Vagina (tissue), 2 donors: ENCODE data around the gene ERC2. TPM values are rescaled to one million over a fixed set of nuclear protein-coding genes. Genes with fewer than 3 reads are reported as not detected.

ENCODE experiments used
- DNase-seq, 2 donors: peaks; one replicate each; pipeline ENCODE4 v3.0.0-alpha.2; 2017; ENCODE audit errors: extremely low spot score in 2 of 2
- H3K27ac ChIP-seq: fragments of 200-600 bp; sonication (generic); one replicate; pipeline ENCODE4 v1.5.1; 2019
- H3K27me3 ChIP-seq: fragments of 200-600 bp; sonication (generic); one replicate; pipeline ENCODE4 v1.5.1; 2019
- H3K36me3 ChIP-seq, 2 donors: fragments of 200-600 bp; sonication (generic); one replicate each; pipeline ENCODE4 v1.5.1; 2017 to 2019
- H3K4me1 ChIP-seq: fragments of 200-600 bp; sonication (generic); one replicate; pipeline ENCODE4 v1.5.1; 2019
- H3K4me3 ChIP-seq, 2 donors: fragments of 200-600 bp; sonication (generic); 1 replicate in 1 of 2; 2 replicates in 1 of 2; pipeline ENCODE4 v1.5.1; 2016 to 2019
- H3K9me3 ChIP-seq: fragments of 200-600 bp; sonication (generic); one replicate; pipeline ENCODE4 v1.5.1; 2019
- CTCF ChIP-seq, 3 experiments: fragments of 450-650 bp in 2 of 3; fragments of 200-600 bp in 1 of 3; sonication (generic) in 1 of 3; IDR thresholded peaks; one replicate each; pipeline ENCODE4 v1.5.1; 2017 to 2019; ENCODE audit warnings: antibody characterized with exemption in 3 of 3, mild to moderate bottlenecking in 2 of 3, moderate library complexity in 2 of 3
- POLR2A ChIP-seq, 2 donors: fragments of 450-650 bp; IDR thresholded peaks; one replicate each; pipeline ENCODE4 v1.6.1; 2017; ENCODE audit warnings: antibody characterized with exemption in 2 of 2, mild to moderate bottlenecking in 2 of 2, moderate library complexity in 2 of 2
- POLR2AphosphoS5 ChIP-seq, 2 donors: sonication (generic); formaldehyde crosslinking; IDR thresholded peaks; one replicate each; pipeline ENCODE4 v1.9.0; 2017; ENCODE audit warnings: antibody characterized with exemption in 2 of 2, mild to moderate bottlenecking in 2 of 2, low read depth in 1 of 2; ENCODE audit not compliant: insufficient read depth in 1 of 2
- intact Hi-C: fragments of 100-400 bp; cut with DNase I; formaldehyde crosslinking; loops from one replicate; pipeline ENCODE4 v1.15.1; 2023
- total RNA-seq: library from RNA; depleted of rRNA; stranded (reverse); fragments of >200 nt; gene quantifications from one replicate; pipeline ENCODE4 v1.2.3, GENCODE V29; 2016

Gene ERC2
- total RNA-seq, 1 donor from 2014 or later: 1.2 TPM

GRCh38 chr3:55647670-55648069 lies 820.6 kb downstream of the ERC2 start:
- intact Hi-C loops: no loop called here
- no peak for TF ChIP-seq CTCF (IDR thresholded peaks at IDR 0.05)
- no peak for TF ChIP-seq POLR2A (IDR thresholded peaks at IDR 0.05)
- TF ChIP-seq POLR2AphosphoS5 (IDR thresholded peaks at IDR 0.05; ENCODE audit: insufficient read depth in 1 of 2, low read depth in 1 of 2): no peak
- no peaks in the 10 kb centered on the region for H3K36me3 ChIP-seq
- H3K4me3 ChIP-seq: no peak overlapping the region
- H3K27ac ChIP-seq: no peak overlapping the region
- no peaks in the 10 kb centered on the region for H3K27me3 ChIP-seq
- no peak for DNase-seq
- no peaks in the 10 kb centered on the region for H3K4me1 ChIP-seq
- H3K9me3 ChIP-seq: no peaks in the 10 kb centered on the region

GRCh38 chr3:55647063-55647462 lies 821.2 kb downstream of the ERC2 start:
- H3K4me1 ChIP-seq: no peaks in the 10 kb centered on the region
- no peak for DNase-seq
- no peak overlapping the region for H3K4me3 ChIP-seq
- no peaks in the 10 kb centered on the region for H3K9me3 ChIP-seq
- intact Hi-C loops: no loop called here
- H3K27ac ChIP-seq: no peak overlapping the region
- H3K27me3 ChIP-seq: no peaks in the 10 kb centered on the region
- no peaks in the 10 kb centered on the region for H3K36me3 ChIP-seq
- TF ChIP-seq POLR2AphosphoS5 (IDR thresholded peaks at IDR 0.05; ENCODE audit: insufficient read depth in 1 of 2, low read depth in 1 of 2): no peak

- Histone ChIP-seq H3K9me3 (no peaks in the 10 kb centered on the region), H3K4me3 (no peak overlapping the region), H3K36me3 (no peaks in the 10 kb centered on the region), H3K27ac (no peak overlapping the region), H3K27me3 (no peaks in the 10 kb centered on the region), H3K4me1 (no peaks in the 10 kb centered on the region)
- intact Hi-C loops: no loop called here
- no peak for DNase-seq
- TF ChIP-seq POLR2AphosphoS5 (IDR thresholded peaks at IDR 0.05; ENCODE audit: insufficient read depth in 1 of 2, low read depth in 1 of 2) (no peak), POLR2A (IDR thresholded peaks at IDR 0.05) (no peak), CTCF (IDR thresholded peaks at IDR 0.05) (no peak)
These were observed 822.1 kb downstream of the ERC2 start for GRCh38 chr3:55646121-55646520.

GRCh38 chr3:55645422-55645821 lies 822.8 kb downstream of the ERC2 start:
- intact Hi-C loops: no loop called here

GRCh38 chr3:55643283-55643682 lies 825.0 kb downstream of the ERC2 start:
- DNase-seq: no peak
- Histone ChIP-seq H3K4me1 (peaks cover 6% of the 10 kb centered on the region), H3K27me3 (no peaks in the 10 kb centered on the region), H3K4me3 (no peak overlapping the region), H3K9me3 (no peaks in the 10 kb centered on the region), H3K27ac (no peak overlapping the region), H3K36me3 (no peaks in the 10 kb centered on the region)
- intact Hi-C loops: no loop called here
- no peak for TF ChIP-seq POLR2AphosphoS5 (IDR thresholded peaks at IDR 0.05; ENCODE audit: insufficient read depth in 1 of 2, low read depth in 1 of 2)
- no peak for TF ChIP-seq CTCF (IDR thresholded peaks at IDR 0.05)
- no peak for TF ChIP-seq POLR2A (IDR thresholded peaks at IDR 0.05)

More at GRCh38 chr3:55645422-55645821, 822.8 kb downstream of the ERC2 start:
- no peak for DNase-seq
- Histone ChIP-seq H3K9me3 (no peaks in the 10 kb centered on the region), H3K4me1 (peaks cover 5% of the 10 kb centered on the region), H3K27me3 (no peaks in the 10 kb centered on the region), H3K4me3 (no peak overlapping the region), H3K27ac (no peak overlapping the region), H3K36me3 (no peaks in the 10 kb centered on the region)
- TF ChIP-seq CTCF (IDR thresholded peaks at IDR 0.05) (no peak), POLR2AphosphoS5 (IDR thresholded peaks at IDR 0.05; ENCODE audit: insufficient read depth in 1 of 2, low read depth in 1 of 2) (no peak), POLR2A (IDR thresholded peaks at IDR 0.05) (no peak)
